Central memory CD8-positive, alpha-beta T cell (primary cell): ENCODE results near the gene CAMTA1.

ENCODE experiments used
- ATAC-seq: fragments of 150-1000 bp; cut with Tn5 transposase; replicated peaks from 2 replicates; pipeline ENCODE4 v1.10.0; 2022; ENCODE audit warnings: mild to moderate bottlenecking, moderate FRiP score, moderate number of reproducible peaks; ENCODE audit not compliant: poor library complexity, severe bottlenecking; ENCODE audit errors: extremely low read depth
- DNase-seq, 2 donors: peaks; one replicate each; pipeline ENCODE4 v3.0.0; 2021; ENCODE audit warnings: low spot score in 2 of 2
- H3K27ac Mint-ChIP-seq: one replicate; pipeline ENCODE4 v1.8.0; 2022; ENCODE audit warnings: low read depth, mild to moderate bottlenecking, moderate library complexity, mixed read lengths
- H3K27me3 Mint-ChIP-seq: one replicate; pipeline ENCODE4 v1.8.0; 2022; ENCODE audit warnings: mixed read lengths
- H3K36me3 Mint-ChIP-seq: one replicate; pipeline ENCODE4 v1.8.0; 2022; ENCODE audit warnings: mild to moderate bottlenecking, moderate library complexity, mixed read lengths; ENCODE audit not compliant: insufficient read depth
- H3K4me1 Mint-ChIP-seq: one replicate; pipeline ENCODE4 v1.8.0; 2022; ENCODE audit warnings: mixed read lengths
- H3K4me3 Mint-ChIP-seq: one replicate; pipeline ENCODE4 v1.8.0; 2022; ENCODE audit warnings: mild to moderate bottlenecking, moderate library complexity, mixed read lengths
- H3K9me3 Mint-ChIP-seq: one replicate; pipeline ENCODE4 v1.8.0; 2022; ENCODE audit warnings: mixed read lengths

Gene CAMTA1

GRCh38 chr1:7749126-7749525, 963.9 kb downstream of the CAMTA1 start:
- H3K9me3 Mint-ChIP-seq: no peaks in the 10 kb centered on the region
- H3K27me3 Mint-ChIP-seq: peaks cover 59% of the 10 kb centered on the region
- peaks cover 9% of the 10 kb centered on the region for H3K4me1 Mint-ChIP-seq
- no peak for DNase-seq
- peaks cover 1% of the 10 kb centered on the region for H3K36me3 Mint-ChIP-seq
- no peak for ATAC-seq
- H3K27ac Mint-ChIP-seq: no peak overlapping the region
- no peak overlapping the region for H3K4me3 Mint-ChIP-seq

DNA sequence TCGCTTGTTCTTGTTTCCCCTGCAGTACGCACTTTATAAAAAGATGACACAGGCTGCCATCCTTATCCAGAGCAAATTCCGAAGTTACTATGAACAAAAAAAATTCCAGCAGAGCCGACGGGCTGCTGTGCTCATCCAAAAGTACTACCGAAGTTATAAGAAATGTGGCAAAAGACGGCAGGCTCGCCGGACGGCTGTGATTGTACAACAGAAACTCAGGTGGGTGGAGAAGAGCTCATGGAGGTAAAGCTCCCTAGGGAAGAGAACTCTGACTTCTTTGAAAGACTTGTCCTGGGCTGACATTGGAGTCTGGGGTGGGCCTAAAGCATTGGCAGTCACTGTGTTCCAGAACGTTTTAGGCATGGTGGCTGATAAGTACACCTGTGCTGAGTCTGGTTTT, 965.9 kb downstream of the CAMTA1 start:
- DNase-seq (no peak), ATAC-seq (no peak)
- Mint-ChIP-seq H3K27me3 (peaks cover 52% of the 10 kb centered on the region), H3K4me3 (no peak overlapping the region), H3K9me3 (no peaks in the 10 kb centered on the region), H3K4me1 (peaks cover 9% of the 10 kb centered on the region), H3K36me3 (no peaks in the 10 kb centered on the region), H3K27ac (no peak overlapping the region)

- Mint-ChIP-seq H3K27me3 (peaks cover 51% of the 10 kb centered on the region), H3K27ac (no peak overlapping the region), H3K4me1 (peaks cover 9% of the 10 kb centered on the region), H3K9me3 (no peaks in the 10 kb centered on the region), H3K36me3 (no peaks in the 10 kb centered on the region), H3K4me3 (peak overlapping the region; percentile 23)
- no peak for DNase-seq
- ATAC-seq: no peak
Observed at GRCh38 chr1:7752512-7753417, 967.5 kb downstream of the CAMTA1 start.

GRCh38 chr1:7753641-7754040, 968.4 kb downstream of the CAMTA1 start:
- no peak overlapping the region for H3K27ac Mint-ChIP-seq
- no peak for ATAC-seq
- no peak overlapping the region for H3K4me3 Mint-ChIP-seq
- peaks cover 9% of the 10 kb centered on the region for H3K4me1 Mint-ChIP-seq
- no peaks in the 10 kb centered on the region for H3K9me3 Mint-ChIP-seq
- DNase-seq: no peak
- H3K36me3 Mint-ChIP-seq: no peaks in the 10 kb centered on the region
- peaks cover 51% of the 10 kb centered on the region for H3K27me3 Mint-ChIP-seq

- Mint-ChIP-seq H3K4me3 (no peak overlapping the region), H3K27me3 (peaks cover 51% of the 10 kb centered on the region), H3K36me3 (no peaks in the 10 kb centered on the region), H3K9me3 (no peaks in the 10 kb centered on the region), H3K27ac (no peak overlapping the region), H3K4me1 (peaks cover 9% of the 10 kb centered on the region)
- no peak for ATAC-seq
- DNase-seq: no peak
Observed at GRCh38 chr1:7754234-7754633, 969.0 kb downstream of the CAMTA1 start.

- H3K36me3 Mint-ChIP-seq: no peaks in the 10 kb centered on the region
- no peak for ATAC-seq
- H3K9me3 Mint-ChIP-seq: no peaks in the 10 kb centered on the region
- peaks cover 47% of the 10 kb centered on the region for H3K27me3 Mint-ChIP-seq
- H3K27ac Mint-ChIP-seq: no peak overlapping the region
- peaks cover 9% of the 10 kb centered on the region for H3K4me1 Mint-ChIP-seq
- no peak overlapping the region for H3K4me3 Mint-ChIP-seq
- DNase-seq: no peak
Observed at GRCh38 chr1:7755448-7755847, 970.2 kb downstream of the CAMTA1 start.

GRCh38 chr1:7760245-7760644, 975.0 kb downstream of the CAMTA1 start:
- Mint-ChIP-seq H3K4me1 (no peaks in the 10 kb centered on the region), H3K4me3 (no peak overlapping the region), H3K27me3 (peaks cover 13% of the 10 kb centered on the region), H3K27ac (no peak overlapping the region), H3K36me3 (no peaks in the 10 kb centered on the region), H3K9me3 (no peaks in the 10 kb centered on the region)
- ATAC-seq (no peak), DNase-seq (no peak)

- Mint-ChIP-seq H3K27me3 (peaks cover 12% of the 10 kb centered on the region), H3K4me1 (no peaks in the 10 kb centered on the region)
- no peak for ATAC-seq
Observed at GRCh38 chr1:7761103-7761502, 975.8 kb downstream of the CAMTA1 start.

DNA sequence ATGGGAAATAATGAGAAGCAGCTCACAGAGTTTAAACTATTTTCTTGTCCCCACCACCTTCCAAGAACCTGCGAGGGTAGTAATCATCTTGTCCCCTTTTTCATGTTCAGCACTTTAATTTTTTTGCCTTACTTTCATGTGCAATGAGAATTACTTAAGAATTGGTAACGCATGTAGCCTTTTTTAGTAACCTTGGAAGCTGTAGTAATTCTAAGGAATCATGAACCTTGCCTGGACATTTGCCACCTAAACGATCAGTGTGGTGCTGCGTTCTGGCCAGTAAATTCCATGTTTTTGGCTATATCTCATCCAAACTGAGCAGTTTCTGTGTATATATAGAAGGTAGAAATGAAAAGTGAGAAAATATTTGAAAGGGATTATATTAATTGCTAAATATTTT, 981.9 kb downstream of the CAMTA1 start:
- no peaks in the 10 kb centered on the region for H3K9me3 Mint-ChIP-seq
- peaks cover 6% of the 10 kb centered on the region for H3K4me1 Mint-ChIP-seq
- no peak for DNase-seq
- no peak for ATAC-seq
- no peaks in the 10 kb centered on the region for H3K36me3 Mint-ChIP-seq
- no peak overlapping the region for H3K4me3 Mint-ChIP-seq
- peaks cover 18% of the 10 kb centered on the region for H3K27me3 Mint-ChIP-seq
- no peak overlapping the region for H3K27ac Mint-ChIP-seq

More at GRCh38 chr1:7761103-7761502, 975.8 kb downstream of the CAMTA1 start:
- DNase-seq: no peak
- no peak overlapping the region for H3K27ac Mint-ChIP-seq
- no peaks in the 10 kb centered on the region for H3K36me3 Mint-ChIP-seq
- H3K4me3 Mint-ChIP-seq: no peak overlapping the region
- no peaks in the 10 kb centered on the region for H3K9me3 Mint-ChIP-seq

DNA sequence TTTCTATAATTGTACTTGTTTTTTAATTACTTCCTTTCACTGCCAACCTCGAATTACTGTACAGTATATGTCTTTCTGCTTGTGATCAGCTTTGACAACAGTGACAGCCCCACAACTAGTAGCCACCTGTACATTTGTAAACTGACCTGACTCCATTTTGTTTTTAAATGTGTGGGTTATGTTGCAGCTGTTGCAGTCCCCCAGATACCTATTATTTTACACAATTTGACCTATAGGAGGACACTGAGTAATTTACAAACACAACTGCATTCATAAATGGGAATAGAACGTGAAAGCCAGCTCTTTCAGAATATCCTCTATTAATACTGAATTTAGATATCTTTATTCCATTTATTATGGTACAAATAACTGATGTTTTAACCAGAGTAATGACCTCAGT, 983.3 kb downstream of the CAMTA1 start:
- peaks cover 12% of the 10 kb centered on the region for H3K27me3 Mint-ChIP-seq
- no peak for DNase-seq
- H3K36me3 Mint-ChIP-seq: peaks cover 2% of the 10 kb centered on the region
- H3K27ac Mint-ChIP-seq: no peak overlapping the region
- H3K4me3 Mint-ChIP-seq: no peak overlapping the region
- peaks cover 17% of the 10 kb centered on the region for H3K4me1 Mint-ChIP-seq
- no peak for ATAC-seq
- H3K9me3 Mint-ChIP-seq: no peaks in the 10 kb centered on the region

- H3K4me1 Mint-ChIP-seq: peaks cover 17% of the 10 kb centered on the region
- peaks cover 7% of the 10 kb centered on the region for H3K36me3 Mint-ChIP-seq
- H3K9me3 Mint-ChIP-seq: no peaks in the 10 kb centered on the region
- H3K4me3 Mint-ChIP-seq: no peak overlapping the region
- peaks cover 11% of the 10 kb centered on the region for H3K27me3 Mint-ChIP-seq
- DNase-seq (no peak), ATAC-seq (no peak)
- no peak overlapping the region for H3K27ac Mint-ChIP-seq
Observed at GRCh38 chr1:7769673-7770412, 984.6 kb downstream of the CAMTA1 start.

- ATAC-seq (no peak), DNase-seq (no peak)
- H3K4me3 Mint-ChIP-seq: peak overlapping the region; percentile 90
- peaks cover 10% of the 10 kb centered on the region for H3K36me3 Mint-ChIP-seq
- no peaks in the 10 kb centered on the region for H3K9me3 Mint-ChIP-seq
- H3K4me1 Mint-ChIP-seq: peaks cover 17% of the 10 kb centered on the region
- peaks cover 10% of the 10 kb centered on the region for H3K27me3 Mint-ChIP-seq
- H3K27ac Mint-ChIP-seq: peak overlapping the region; percentile 98
Observed at GRCh38 chr1:7770669-7770996, 985.4 kb downstream of the CAMTA1 start.
